HG02885 (cell line): ENCODE measurements around the gene PNLIPRP3.

Source experiments
- ATAC-seq: cut with Tn5 transposase; IDR thresholded peaks from one replicate; pipeline ENCODE4 v1.9.1; 2021; ENCODE audit warnings: mild to moderate bottlenecking; ENCODE audit not compliant: unreplicated experiment, poor library complexity

Gene PNLIPRP3

GRCh38 chr10:116489460-116489859 is 61.8 kb downstream of the PNLIPRP3 start:
- no peak for ATAC-seq

DNA sequence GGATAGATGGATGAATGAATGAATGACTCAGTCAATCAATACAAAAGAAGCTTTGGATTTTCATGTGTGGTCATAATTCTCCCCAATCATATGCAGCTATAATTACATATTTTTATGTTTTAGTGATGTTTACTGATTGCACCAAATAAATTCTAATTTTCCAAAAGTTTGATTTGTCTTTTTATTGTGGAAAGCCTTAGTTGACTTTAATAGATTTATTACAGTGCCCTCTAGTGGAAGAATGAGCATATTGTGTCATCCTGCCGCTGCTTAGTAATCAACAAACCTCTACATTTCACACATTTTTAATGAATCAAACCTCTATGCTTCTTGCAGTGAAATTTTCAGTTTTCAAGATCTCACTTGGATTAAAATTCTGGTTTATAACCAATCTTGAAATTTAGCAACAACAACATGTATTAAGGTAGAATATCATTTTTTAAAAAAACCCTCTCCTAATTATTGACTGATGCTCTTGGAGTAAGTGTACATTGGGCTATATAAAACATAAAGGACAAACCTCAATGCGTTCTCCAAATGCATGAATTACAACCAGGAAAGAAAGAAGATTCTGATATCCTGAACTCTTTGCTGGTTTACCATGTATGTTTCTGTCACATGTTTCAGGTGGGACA is 62.5 kb downstream of the PNLIPRP3 start:
- peak; percentile 66 for ATAC-seq

- no peak for ATAC-seq
These were observed 77.1 kb downstream of the PNLIPRP3 start for GRCh38 chr10:116504786-116505185.

- ATAC-seq = no peak
These were observed 82.9 kb downstream of the PNLIPRP3 start for GRCh38 chr10:116510565-116510964.

- ATAC-seq = no peak
These were observed 83.7 kb downstream of the PNLIPRP3 start for GRCh38 chr10:116511365-116511764.

DNA sequence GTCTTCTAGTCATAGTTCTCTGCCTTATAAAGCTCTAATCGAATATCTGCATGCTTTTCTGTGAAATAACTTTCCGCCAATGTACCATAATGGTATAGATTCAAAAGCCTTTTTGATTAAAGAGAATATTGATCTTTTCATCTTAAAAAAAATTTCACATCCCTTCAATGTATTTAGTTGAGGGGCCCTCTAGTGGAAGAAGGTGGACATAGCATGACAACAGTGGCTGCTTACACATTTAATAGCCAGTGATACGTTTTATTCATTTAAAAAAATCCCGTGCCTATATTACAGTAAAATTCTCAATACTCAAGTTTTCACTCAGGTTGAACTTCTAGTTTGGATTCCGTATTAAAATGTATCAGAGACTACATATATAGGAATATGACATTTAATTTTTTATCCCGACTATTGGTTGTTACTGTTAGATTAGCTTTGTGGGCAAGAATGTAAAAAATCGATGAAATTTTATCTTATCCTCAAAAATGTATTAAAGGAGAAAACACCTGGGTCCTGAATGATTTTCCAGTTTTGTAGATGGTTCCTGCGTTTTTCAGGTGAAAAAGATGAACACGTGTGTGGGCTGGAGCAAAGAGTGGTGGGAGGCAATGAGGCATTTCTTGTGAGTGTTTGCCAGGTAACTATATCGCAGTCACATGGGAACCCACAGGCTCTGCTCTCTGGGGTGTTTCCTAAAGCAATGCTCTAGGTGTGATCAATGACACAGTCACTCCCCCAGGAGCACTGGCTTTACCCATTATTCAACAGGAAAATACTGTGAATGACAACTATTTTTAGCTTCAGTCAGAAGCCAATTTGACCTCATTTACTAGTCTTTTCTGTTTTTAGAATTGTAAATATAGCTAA is 94.0 kb downstream of the PNLIPRP3 start:
- ATAC-seq = peak; percentile 84

DNA sequence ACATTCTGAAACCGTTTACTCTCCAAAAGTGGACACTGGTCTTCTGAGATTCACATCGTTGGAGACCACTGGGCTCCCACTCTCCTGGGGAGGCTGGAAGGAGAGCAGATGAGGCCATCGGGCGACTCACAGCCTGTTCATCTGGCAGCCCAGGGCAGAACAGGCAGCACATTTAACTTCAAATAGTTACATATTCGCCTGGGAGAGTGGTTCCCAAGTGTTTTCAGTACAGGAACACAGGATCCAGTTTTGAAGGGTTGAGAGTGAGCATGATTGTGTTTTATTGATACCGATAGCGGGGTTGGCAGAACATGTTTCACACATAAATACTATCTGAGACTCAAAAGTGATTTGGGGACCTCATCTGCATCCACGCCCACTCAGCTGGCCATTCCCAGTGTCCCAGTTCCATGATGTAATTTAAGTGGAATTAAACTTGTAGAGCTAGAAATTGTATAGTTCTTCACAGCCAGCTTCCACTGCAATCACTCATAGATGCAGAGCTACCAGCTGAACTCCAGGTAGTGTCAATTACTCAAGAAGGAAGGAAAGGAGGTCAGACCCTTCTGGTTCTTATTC is 95.2 kb downstream of the PNLIPRP3 start:
- ATAC-seq = no peak

- no peak for ATAC-seq
These were observed 97.1 kb downstream of the PNLIPRP3 start for GRCh38 chr10:116524736-116525135.

DNA sequence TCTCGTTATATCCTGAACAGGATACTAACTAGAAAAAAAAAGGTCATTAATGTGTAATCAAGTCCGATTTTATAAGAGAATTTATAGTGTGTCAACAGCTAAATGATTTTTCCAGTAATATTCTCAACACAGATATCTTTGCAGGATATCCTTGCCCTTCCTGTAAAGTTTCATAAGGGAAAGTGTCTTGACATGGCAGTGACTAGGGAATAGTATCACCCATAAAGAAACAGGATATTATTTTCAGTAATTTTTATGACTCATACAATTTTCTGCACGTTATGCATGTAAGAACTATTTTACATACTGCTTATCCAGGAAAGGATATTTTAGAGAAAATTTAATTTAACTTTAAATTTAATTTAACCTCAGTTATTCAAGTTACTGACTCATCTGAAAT is 98.6 kb downstream of the PNLIPRP3 start:
- ATAC-seq = no peak
